ENCODE measurements around the gene MRPL58. TPM values are rescaled to one million over a fixed set of nuclear protein-coding genes. Genes with fewer than 3 reads are reported as not detected.
"Not testable (repeated sequence)": the region's sequence is repeated elsewhere in the genome, so short reads cannot be mapped to it uniquely, and the experiment has no call there.

Gene MRPL58
- total RNA-seq, 6 experiments from 2014 or later: 39.2 to 50.6 (median 47.8) TPM

DNA sequence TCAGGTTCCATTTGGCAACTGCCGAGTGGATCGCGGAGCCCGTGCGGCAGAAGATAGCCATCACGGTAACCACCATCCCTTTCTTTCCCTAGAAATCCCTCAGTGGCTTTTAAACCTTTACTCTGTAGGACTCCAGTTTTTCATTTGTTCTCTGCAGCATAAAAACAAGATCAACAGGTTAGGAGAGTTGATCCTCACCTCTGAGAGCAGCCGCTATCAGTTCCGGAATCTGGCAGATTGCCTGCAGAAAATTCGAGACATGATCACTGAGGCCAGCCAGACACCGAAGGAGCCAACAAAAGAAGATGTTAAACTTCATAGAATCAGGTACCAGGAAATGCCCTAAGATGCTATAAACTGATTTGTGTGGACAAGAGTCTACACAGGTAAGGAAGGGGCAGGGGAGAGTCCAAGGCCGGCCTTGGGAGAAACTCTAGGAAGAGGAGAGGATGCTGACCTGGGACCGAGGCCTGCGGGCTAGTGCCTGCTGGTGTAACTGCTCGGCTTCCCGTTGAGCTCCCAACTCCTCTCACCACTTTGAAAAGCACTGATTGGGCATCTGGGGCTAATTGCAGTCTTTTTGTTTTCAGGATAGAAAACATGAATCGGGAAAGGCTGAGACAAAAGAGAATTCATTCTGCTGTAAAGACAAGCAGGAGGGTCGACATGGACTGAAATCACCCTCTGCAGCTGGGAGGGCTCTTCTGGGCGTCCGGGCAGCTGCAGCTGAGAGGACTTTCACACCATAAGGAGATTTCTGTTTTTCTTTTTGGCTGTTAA is 8.1 kb downstream of the MRPL58 start:
- DNase-seq: no peak
- H3K27ac Mint-ChIP-seq: no peak overlapping the region
- no peaks in the 10 kb centered on the region; the same call in 1 of the 2 replicates for H3K9me3 Mint-ChIP-seq
- no peaks in the 10 kb centered on the region; the same call in 1 of the 2 replicates for H3K27me3 Mint-ChIP-seq (ENCODE audit: insufficient read depth)
- TF ChIP-seq CTCF (IDR thresholded peaks at IDR 0.05): no peak
- peaks cover 53% of the 10 kb centered on the region for H3K36me3 Mint-ChIP-seq (ENCODE audit: low read depth)
- no peaks in the 10 kb centered on the region for H3K4me1 Mint-ChIP-seq (ENCODE audit: low read depth)
- H3K4me3 Mint-ChIP-seq: no peak overlapping the region

DNA sequence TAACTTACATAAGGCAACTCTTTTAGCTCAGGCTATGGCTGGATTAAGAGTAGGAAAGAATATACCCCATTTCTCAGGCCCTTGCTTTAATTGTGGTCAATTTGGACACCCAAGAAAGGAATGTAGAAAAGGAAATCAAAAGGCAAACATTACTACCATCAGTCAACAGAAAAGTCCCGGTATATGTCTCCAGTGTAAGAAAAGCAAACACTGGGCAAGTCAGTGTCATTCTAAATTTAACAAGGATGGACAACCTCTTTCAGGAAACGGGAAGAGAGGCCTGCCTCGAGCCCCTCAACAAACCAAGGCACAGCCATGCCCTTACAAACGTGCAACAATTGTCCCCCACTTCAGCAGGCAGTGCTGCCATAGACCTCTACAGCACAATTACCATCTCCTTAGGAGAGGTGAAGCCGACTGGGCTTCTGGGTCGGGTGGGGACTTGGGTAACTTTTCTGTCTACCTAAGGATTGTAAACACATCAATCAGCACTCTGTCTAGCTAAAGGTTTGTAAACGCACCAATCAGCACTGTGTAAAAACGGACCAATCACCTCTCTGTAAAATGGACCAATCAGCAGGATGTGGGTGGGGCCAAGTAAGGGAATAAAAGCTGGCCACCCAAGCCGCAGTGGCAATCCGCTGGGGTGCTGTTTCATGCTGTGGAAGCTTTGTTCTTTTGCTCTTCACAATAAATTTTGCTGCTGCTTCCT is 12.4 kb downstream of the MRPL58 start:
- no peak for TF ChIP-seq CTCF (IDR thresholded peaks at IDR 0.05)
- H3K27me3 Mint-ChIP-seq (ENCODE audit: insufficient read depth): peaks cover 2% of the 10 kb centered on the region
- no peak overlapping the region for H3K27ac Mint-ChIP-seq
- H3K4me3 Mint-ChIP-seq: no peak overlapping the region
- no peak for DNase-seq
- H3K36me3 Mint-ChIP-seq (ENCODE audit: low read depth): peaks cover 37% of the 10 kb centered on the region
- peaks cover 14% of the 10 kb centered on the region for H3K4me1 Mint-ChIP-seq (ENCODE audit: low read depth)
- H3K9me3 Mint-ChIP-seq: peaks cover 4% of the 10 kb centered on the region

- not testable (repeated sequence) for DNase-seq; H3K27me3 Mint-ChIP-seq (ENCODE audit: insufficient read depth); H3K4me3 Mint-ChIP-seq; H3K27ac Mint-ChIP-seq; H3K9me3 Mint-ChIP-seq
- Mint-ChIP-seq H3K4me1 (ENCODE audit: low read depth) (peaks cover 14% of the 10 kb centered on the region), H3K36me3 (ENCODE audit: low read depth) (peaks cover 37% of the 10 kb centered on the region)
Observed at GRCh38 chr17:75025398-75025734, 12.9 kb downstream of the MRPL58 start.

- Mint-ChIP-seq H3K9me3 (peaks cover 11% of the 10 kb centered on the region), H3K4me1 (ENCODE audit: low read depth) (peaks cover 14% of the 10 kb centered on the region), H3K36me3 (ENCODE audit: low read depth) (peaks cover 26% of the 10 kb centered on the region)
- not testable (repeated sequence) for H3K27ac Mint-ChIP-seq; DNase-seq; H3K27me3 Mint-ChIP-seq (ENCODE audit: insufficient read depth); H3K4me3 Mint-ChIP-seq
Observed at GRCh38 chr17:75026650-75027049, 14.2 kb downstream of the MRPL58 start.

GRCh38 chr17:75030161-75030560 is 17.7 kb downstream of the MRPL58 start:
- Mint-ChIP-seq H3K27ac (no peak overlapping the region), H3K27me3 (ENCODE audit: insufficient read depth) (peaks cover 14% of the 10 kb centered on the region), H3K36me3 (ENCODE audit: low read depth) (peaks cover 9% of the 10 kb centered on the region; the same call in 1 of the 2 replicates), H3K9me3 (peaks cover 11% of the 10 kb centered on the region; the same call in 1 of the 2 replicates), H3K4me1 (ENCODE audit: low read depth) (peaks cover 34% of the 10 kb centered on the region), H3K4me3 (no peak overlapping the region)
- no peak for DNase-seq
- TF ChIP-seq CTCF (IDR thresholded peaks at IDR 0.05): no peak

DNA sequence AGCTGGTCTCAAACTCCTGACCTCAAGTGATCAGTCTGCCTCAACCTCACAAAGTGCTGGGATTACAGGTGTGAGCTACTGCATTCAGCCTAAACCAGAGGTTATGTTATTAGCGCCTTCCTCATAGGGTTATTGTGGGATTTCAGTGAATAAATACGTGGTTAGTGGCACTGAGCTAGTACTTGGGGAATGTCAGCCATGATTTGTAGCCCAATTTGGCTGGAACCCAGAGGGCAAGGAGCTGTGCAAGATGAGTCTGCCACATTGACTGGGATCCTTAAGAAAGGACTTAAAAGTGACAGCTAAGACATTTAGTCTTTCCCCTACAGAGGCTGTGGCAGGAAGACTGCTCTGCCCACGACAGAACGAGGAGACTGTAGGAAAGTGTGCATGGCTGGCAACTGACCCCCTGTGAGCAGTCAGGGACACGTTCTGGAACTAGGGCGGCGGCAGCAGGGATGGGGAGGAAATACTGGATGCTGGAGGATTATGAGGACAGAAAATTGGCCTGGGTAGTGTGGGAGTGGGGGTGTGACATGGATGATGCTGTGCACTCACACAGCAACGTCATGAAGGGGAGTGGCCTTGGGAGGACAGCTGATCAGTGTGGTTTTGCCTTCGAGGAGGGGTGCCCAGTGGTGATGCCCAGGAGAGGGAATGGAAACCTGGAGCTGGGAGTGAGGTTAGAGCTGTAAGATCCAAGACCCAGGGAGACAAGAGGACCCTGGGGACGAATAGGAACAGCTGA is 19.7 kb downstream of the MRPL58 start:
- H3K4me1 Mint-ChIP-seq (ENCODE audit: low read depth): peaks cover 46% of the 10 kb centered on the region
- H3K36me3 Mint-ChIP-seq (ENCODE audit: low read depth): peaks cover 11% of the 10 kb centered on the region; the same call in 1 of the 2 replicates
- peak overlapping the region; percentile 99 for H3K4me3 Mint-ChIP-seq
- no peak for TF ChIP-seq CTCF (IDR thresholded peaks at IDR 0.05)
- DNase-seq: peak; percentile 75
- peaks cover 11% of the 10 kb centered on the region; the same call in 1 of the 2 replicates for H3K9me3 Mint-ChIP-seq
- peaks cover 14% of the 10 kb centered on the region for H3K27me3 Mint-ChIP-seq (ENCODE audit: insufficient read depth)
- peak overlapping the region; percentile 94 for H3K27ac Mint-ChIP-seq
